ENCODE data around the gene ALK.

The ALK gene

DNA sequence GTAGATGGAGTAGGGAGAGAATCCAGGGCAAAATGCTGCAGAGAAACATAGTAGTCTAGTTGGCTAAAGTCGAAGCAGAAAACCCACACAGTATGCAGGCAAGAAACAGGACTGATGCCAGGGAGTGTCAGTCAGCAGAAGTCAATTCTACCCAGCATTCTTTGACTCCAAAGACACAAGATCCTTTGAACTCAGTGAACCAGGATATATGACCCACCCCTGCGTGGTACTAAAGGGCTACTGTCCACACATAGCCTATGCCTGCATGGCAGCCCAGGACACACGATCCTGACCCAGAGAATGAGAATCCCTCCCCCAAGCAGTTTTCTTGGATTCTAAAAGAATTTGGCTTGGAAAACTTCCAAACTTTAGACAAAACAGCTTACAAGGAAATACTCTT lies 42.5 kb downstream of the ALK start:
- Histone ChIP-seq H3K9ac (ENCODE audit: low read length) (no peak overlapping the region), H3K9me3 (ENCODE audit: low read length) (no peaks in the 10 kb centered on the region), H3K36me3 (ENCODE audit: insufficient read depth, low read length) (no peaks in the 10 kb centered on the region), H3K4me3 (ENCODE audit: low read depth, low read length, poor library complexity, severe bottlenecking) (no peak overlapping the region), H3F3A (ENCODE audit: insufficient read depth, low read length) (no peaks in the 10 kb centered on the region), H4K20me1 (ENCODE audit: insufficient read depth, low read length) (no peaks in the 10 kb centered on the region), H3K4me2 (ENCODE audit: low read length) (no peak overlapping the region), H3K27me3 (ENCODE audit: insufficient read depth, low read length) (no peaks in the 10 kb centered on the region; the same call in 1 of the 2 replicates), H3K79me2 (ENCODE audit: insufficient read depth, low read length) (no peaks in the 10 kb centered on the region), H3K4me1 (ENCODE audit: insufficient read depth, low read length, severe bottlenecking) (no peaks in the 10 kb centered on the region), H3K9me2 (ENCODE audit: low read depth, low read length) (no peaks in the 10 kb centered on the region), H3K27ac (ENCODE audit: low read depth, low read length, poor library complexity, severe bottlenecking) (no peak overlapping the region), H2AFZ (ENCODE audit: low read length) (no peak overlapping the region)
- TF ChIP-seq, protein P1, sequence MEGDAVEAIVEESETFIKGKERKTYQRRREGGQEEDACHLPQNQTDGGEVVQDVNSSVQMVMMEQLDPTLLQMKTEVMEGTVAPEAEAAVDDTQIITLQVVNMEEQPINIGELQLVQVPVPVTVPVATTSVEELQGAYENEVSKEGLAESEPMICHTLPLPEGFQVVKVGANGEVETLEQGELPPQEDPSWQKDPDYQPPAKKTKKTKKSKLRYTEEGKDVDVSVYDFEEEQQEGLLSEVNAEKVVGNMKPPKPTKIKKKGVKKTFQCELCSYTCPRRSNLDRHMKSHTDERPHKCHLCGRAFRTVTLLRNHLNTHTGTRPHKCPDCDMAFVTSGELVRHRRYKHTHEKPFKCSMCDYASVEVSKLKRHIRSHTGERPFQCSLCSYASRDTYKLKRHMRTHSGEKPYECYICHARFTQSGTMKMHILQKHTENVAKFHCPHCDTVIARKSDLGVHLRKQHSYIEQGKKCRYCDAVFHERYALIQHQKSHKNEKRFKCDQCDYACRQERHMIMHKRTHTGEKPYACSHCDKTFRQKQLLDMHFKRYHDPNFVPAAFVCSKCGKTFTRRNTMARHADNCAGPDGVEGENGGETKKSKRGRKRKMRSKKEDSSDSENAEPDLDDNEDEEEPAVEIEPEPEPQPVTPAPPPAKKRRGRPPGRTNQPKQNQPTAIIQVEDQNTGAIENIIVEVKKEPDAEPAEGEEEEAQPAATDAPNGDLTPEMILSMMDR (IDR thresholded peaks at IDR 0.05; ENCODE audit: low read length) = no peak
- TF ChIP-seq EZH2 (IDR thresholded peaks at IDR 0.05; ENCODE audit: borderline replicate concordance, low read length) = no peak

DNA sequence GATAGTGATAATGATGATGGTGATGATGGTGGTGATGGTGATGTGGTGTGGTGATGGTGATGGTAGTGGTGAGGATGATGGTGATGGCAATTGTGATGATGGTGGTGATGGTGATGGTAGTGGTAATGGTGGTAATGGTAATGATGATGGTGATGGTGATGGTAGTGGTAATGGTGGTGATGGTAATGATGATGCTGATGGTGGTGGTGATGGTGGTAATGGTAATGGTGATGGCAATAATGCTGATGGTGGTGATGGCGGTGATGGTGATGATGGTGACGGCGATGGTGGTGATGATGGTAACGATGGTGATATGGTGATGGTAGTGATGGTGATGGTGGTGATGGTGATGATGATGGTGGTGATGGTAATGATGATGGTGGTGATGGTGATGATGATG lies 45.0 kb downstream of the ALK start:
- Histone ChIP-seq H3K36me3 (ENCODE audit: insufficient read depth, low read length) (no peaks in the 10 kb centered on the region), H3K27ac (ENCODE audit: low read depth, low read length, poor library complexity, severe bottlenecking) (no peak overlapping the region), H3K9me3 (ENCODE audit: low read length) (no peaks in the 10 kb centered on the region), H3K4me2 (ENCODE audit: low read length) (no peak overlapping the region), H3K4me3 (ENCODE audit: low read depth, low read length, poor library complexity, severe bottlenecking) (no peak overlapping the region), H3K79me2 (ENCODE audit: insufficient read depth, low read length) (no peaks in the 10 kb centered on the region), H3K4me1 (ENCODE audit: insufficient read depth, low read length, severe bottlenecking) (no peaks in the 10 kb centered on the region), H3K9ac (ENCODE audit: low read length) (no peak overlapping the region), H3K27me3 (ENCODE audit: insufficient read depth, low read length) (no peaks in the 10 kb centered on the region), H3K9me2 (ENCODE audit: low read depth, low read length) (no peaks in the 10 kb centered on the region), H2AFZ (ENCODE audit: low read length) (no peak overlapping the region), H3F3A (ENCODE audit: insufficient read depth, low read length) (no peaks in the 10 kb centered on the region), H4K20me1 (ENCODE audit: insufficient read depth, low read length) (no peaks in the 10 kb centered on the region)
- TF ChIP-seq EZH2 (IDR thresholded peaks at IDR 0.05; ENCODE audit: borderline replicate concordance, low read length) = no peak
- TF ChIP-seq, protein P1 (IDR thresholded peaks at IDR 0.05; ENCODE audit: low read length) = no peak

DNA sequence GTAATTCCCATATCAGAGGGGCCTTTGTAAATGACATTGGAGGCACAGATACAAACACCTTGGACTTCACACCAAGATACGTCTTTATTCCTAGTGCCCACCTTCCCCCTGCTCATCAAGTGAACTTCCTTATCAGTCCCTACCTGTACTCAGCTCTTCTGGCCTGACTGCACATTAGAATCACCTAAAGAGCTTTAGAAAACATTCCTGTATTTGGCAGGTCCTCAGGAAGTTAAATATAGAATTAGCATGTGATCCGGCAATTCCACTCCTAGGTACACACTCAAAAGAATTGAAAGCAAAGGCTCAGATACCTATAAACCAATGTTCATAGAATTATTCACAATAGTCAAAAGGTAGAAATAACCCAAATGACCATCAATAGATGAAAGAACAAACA lies 46.6 kb downstream of the ALK start:
- H3K36me3 ChIP-seq (ENCODE audit: insufficient read depth, low read length) = no peaks in the 10 kb centered on the region
- H2AFZ ChIP-seq (ENCODE audit: low read length) = no peak overlapping the region
- H3K9me3 ChIP-seq (ENCODE audit: low read length) = no peaks in the 10 kb centered on the region
- H3K4me2 ChIP-seq (ENCODE audit: low read length) = no peak overlapping the region
- no peak overlapping the region for H3K9ac ChIP-seq (ENCODE audit: low read length)
- H3F3A ChIP-seq (ENCODE audit: insufficient read depth, low read length) = no peaks in the 10 kb centered on the region
- no peaks in the 10 kb centered on the region for H3K79me2 ChIP-seq (ENCODE audit: insufficient read depth, low read length)
- H3K9me2 ChIP-seq (ENCODE audit: low read depth, low read length) = no peaks in the 10 kb centered on the region
- no peaks in the 10 kb centered on the region for H3K27me3 ChIP-seq (ENCODE audit: insufficient read depth, low read length)
- H3K4me1 ChIP-seq (ENCODE audit: insufficient read depth, low read length, severe bottlenecking) = no peaks in the 10 kb centered on the region
- H4K20me1 ChIP-seq (ENCODE audit: insufficient read depth, low read length) = no peaks in the 10 kb centered on the region
- TF ChIP-seq EZH2 (IDR thresholded peaks at IDR 0.05; ENCODE audit: borderline replicate concordance, low read length) = no peak
- H3K27ac ChIP-seq (ENCODE audit: low read depth, low read length, poor library complexity, severe bottlenecking) = no peak overlapping the region
- H3K4me3 ChIP-seq (ENCODE audit: low read depth, low read length, poor library complexity, severe bottlenecking) = no peak overlapping the region

DNA sequence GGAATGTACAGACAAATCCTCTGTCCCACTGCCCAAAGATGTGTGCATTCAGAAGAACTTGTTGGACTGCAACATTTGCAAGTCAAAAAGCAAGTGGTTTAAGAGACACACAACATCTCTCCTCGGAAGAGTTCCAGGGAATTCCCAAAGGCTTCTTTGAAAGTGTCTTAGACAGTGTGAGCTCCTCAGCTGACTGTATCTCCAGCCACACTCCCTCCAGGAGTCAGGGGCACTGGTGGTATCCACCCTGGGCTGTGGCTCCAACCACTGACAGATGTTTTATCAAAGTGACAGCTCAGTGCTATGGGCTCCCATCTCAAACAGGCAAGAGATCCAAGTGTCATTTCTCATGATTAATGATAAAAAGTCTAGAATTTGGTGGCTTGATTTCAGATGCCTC lies 48.5 kb downstream of the ALK start:
- no peak overlapping the region for H2AFZ ChIP-seq (ENCODE audit: low read length)
- H3K27ac ChIP-seq (ENCODE audit: low read depth, low read length, poor library complexity, severe bottlenecking) = no peak overlapping the region
- H3F3A ChIP-seq (ENCODE audit: insufficient read depth, low read length) = no peaks in the 10 kb centered on the region
- no peak overlapping the region for H3K4me2 ChIP-seq (ENCODE audit: low read length)
- H3K27me3 ChIP-seq (ENCODE audit: insufficient read depth, low read length) = no peaks in the 10 kb centered on the region
- no peaks in the 10 kb centered on the region for H3K9me2 ChIP-seq (ENCODE audit: low read depth, low read length)
- no peaks in the 10 kb centered on the region for H3K9me3 ChIP-seq (ENCODE audit: low read length)
- H3K36me3 ChIP-seq (ENCODE audit: insufficient read depth, low read length) = no peaks in the 10 kb centered on the region
- no peak for TF ChIP-seq EZH2 (IDR thresholded peaks at IDR 0.05; ENCODE audit: borderline replicate concordance, low read length)
- TF ChIP-seq, protein P1 (IDR thresholded peaks at IDR 0.05; ENCODE audit: low read length) = no peak
- no peaks in the 10 kb centered on the region for H3K79me2 ChIP-seq (ENCODE audit: insufficient read depth, low read length)
- no peak overlapping the region for H3K4me3 ChIP-seq (ENCODE audit: low read depth, low read length, poor library complexity, severe bottlenecking)
- no peaks in the 10 kb centered on the region for H4K20me1 ChIP-seq (ENCODE audit: insufficient read depth, low read length)
- no peak overlapping the region for H3K9ac ChIP-seq (ENCODE audit: low read length)
- H3K4me1 ChIP-seq (ENCODE audit: insufficient read depth, low read length, severe bottlenecking) = no peaks in the 10 kb centered on the region
